ENCODE measurements around the gene CHMP3. TPM values are rescaled to one million over a fixed set of nuclear protein-coding genes. Genes with fewer than 3 reads are reported as not detected.
A peak's percentile ranks its signal among the peaks of the same experiment; 100 is the strongest.
"Not testable (repeated sequence)": the region's sequence is repeated elsewhere in the genome, so short reads cannot be mapped to it uniquely, and the experiment has no call there.

Gene CHMP3
- total RNA-seq (2014; rRNA removed; shearing (Covaris generic); ENCODE audit: low replicate concordance): 43.0 and 74.0 TPM in 2 replicates

DNA sequence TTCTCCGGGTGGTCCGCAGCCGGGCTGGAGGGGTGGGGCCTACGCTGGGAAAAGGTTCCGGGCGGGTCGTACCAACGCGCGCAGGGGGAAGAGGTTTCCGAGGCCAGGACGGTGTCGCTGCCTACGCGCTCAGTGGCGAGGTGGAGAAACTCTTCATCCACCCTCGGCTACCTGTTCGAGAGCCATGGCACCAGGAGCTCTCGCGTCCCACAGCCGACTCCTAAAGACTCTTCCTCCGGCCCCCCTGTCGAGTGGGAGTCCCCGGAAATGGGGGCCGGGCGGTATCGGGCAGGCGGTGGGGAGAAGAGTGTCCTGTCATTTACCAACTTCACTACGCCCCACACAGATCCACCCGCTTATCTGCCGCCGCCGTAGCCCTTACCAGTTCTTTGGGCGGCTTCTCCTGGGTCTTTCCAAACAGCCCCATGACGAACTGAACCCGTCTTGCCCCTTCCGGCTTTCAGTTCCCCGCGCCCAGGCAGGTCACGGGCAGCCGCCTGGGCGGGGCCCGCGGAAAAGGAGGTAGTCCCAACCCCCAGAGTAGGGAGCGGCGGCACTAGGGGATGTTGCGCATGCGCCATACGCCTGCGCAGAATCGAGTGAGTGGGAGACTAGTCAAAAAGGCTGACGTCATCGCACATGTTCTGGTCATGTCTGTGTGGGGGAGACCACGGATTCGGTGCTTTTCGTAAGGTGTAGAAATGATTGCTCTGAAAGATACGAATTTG, at the start of gene CHMP3:
TSS of gene CHMP3 (minus strand) at position 522 of the 728 bp plus-strand sequence. CDS start at position 427, 95 bp downstream.
- peak; percentile 96 for DNase-seq (ENCODE audit: low read depth)
- in situ Hi-C loops (cut with HindIII; ENCODE audit: low pct_unique_long_range_greater_than_20kb, low sequenced_read_pairs): no loop called here

DNA sequence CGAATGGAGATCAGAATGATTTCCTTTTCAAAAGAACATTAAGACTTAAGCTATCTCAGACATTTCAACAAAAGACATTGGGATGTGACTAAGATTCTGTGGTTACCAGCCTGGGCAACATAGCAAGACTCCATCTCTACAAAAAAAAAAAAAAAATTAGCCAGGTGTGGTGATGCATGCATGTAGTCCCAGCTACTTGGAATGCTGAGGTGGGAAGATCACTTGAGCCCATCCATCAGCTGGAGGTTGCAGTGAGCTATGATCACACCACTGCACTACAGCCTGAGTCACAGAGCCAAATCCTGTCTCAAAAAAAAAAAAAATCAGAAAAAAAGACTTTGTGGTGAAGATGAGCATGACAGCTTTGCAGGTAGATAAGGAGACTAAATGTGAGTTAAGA, 47.6 kb upstream of the CHMP3 start:
- DNase-seq (ENCODE audit: low read depth): no peak
- in situ Hi-C loops (cut with HindIII; ENCODE audit: low pct_unique_long_range_greater_than_20kb, low sequenced_read_pairs): loop anchor here (10.0 kb wide), 1 partner anchor 116 kb away; no protein-coding TSS in a partner anchor

DNA sequence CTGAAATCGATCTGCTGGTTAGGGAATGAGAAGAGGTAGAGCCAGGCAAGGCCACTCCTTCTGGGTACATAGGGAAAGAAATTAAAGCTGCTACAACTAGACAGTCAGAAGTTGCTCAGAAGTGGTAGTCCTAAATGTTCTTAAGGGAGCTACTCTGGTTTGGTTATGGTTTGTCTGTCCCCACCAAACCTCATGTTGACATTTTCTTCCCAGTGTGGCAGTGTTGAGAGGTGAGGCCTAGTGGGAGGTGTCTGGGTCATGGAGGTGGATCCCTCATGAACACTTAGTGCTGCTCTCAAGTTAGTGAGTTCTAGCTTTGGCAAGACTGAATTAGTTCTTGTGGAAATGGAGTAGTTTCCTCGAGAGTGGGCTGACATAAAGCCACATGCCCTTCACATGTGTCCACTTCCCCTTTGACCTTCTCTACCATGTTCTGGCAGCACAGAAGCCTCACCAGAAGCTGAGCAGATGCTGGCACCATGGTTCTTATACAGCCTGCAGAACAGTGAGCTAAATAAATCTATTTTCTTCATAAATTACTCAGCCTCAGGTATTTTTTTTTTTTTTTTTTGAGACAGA, 45.7 kb upstream of the CHMP3 start:
- no peak for DNase-seq (ENCODE audit: low read depth)
- in situ Hi-C loops (cut with HindIII; ENCODE audit: low pct_unique_long_range_greater_than_20kb, low sequenced_read_pairs): no loop called here

DNA sequence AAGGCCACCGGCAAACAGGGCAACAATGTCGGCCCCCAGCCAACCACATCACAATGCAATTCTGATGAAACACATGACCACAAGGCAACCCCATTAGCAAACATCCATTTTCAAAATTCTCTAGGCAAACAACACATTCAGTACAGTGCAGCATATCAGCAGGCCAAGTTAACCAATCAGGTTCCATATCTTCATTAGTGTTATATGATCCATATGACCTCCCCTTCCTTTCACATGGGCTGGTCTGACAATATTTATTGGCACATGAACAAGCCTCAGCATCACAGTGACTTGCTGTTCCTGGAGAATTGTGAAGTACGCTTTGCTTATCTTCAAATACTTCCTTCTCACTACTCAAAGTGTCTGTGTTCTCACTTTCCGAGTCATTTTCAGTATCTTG, 40.7 kb upstream of the CHMP3 start:
- DNase-seq (ENCODE audit: low read depth): no peak
- in situ Hi-C loops (cut with HindIII; ENCODE audit: low pct_unique_long_range_greater_than_20kb, low sequenced_read_pairs): no loop called here

DNA sequence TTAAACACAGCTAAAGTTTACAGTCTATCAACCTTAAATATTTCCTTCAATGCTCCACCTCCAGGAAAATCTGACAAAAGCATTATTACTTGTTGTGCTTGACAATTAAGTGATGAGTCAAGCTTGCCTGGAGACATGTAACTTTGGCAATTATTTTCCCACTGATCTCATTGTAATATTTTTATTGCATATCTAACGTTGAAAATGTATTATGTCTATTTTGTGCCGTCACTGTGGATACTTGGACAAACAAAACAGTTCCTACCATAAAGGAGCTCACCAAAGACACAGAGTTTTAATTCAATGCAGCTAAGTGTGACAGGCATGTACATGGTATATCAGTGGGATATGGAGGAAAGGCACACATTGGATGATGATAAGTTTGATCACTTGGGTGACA, 35.7 kb upstream of the CHMP3 start:
- in situ Hi-C loops (cut with HindIII; ENCODE audit: low pct_unique_long_range_greater_than_20kb, low sequenced_read_pairs): no loop called here
- no peak for DNase-seq (ENCODE audit: low read depth)

DNA sequence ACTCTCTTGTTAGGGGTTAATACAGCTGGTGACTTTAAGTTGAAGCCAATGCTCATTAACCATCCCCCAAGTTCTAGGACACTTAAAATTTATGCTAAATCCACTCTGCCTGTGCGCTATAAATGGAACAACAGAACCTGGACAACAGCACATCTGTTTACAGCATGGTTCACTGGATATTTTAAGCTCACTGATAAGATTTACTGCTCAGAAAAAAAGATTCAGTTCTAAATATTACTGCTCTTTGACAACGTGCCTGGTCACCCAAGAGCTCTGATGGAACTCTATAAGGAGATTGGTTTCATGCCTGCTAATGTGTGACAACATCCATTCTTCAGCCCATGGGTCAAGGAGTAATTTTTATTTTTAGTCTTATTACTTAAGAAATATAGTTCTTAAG, 32.9 kb upstream of the CHMP3 start:
- in situ Hi-C loops (cut with HindIII; ENCODE audit: low pct_unique_long_range_greater_than_20kb, low sequenced_read_pairs): no loop called here
- DNase-seq (ENCODE audit: low read depth): no peak

DNA sequence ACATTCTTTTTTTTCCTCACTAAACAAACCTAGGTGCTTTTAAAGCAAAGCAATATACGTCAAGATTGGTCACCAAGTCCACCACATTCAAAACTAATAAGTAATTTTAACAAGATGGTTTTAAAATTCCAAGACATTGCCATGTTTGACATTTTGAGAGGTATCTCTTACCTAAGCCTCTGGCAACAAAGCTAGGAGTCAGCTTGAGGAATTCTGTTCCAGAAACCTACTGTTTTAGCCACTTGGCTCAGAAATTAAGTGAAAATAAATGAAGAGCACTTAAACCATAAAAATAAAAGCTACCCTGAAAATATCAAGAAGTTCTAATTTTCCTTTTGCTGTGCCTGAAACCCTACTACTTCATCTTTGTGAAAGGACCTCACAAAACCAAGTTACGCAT, 30.0 kb upstream of the CHMP3 start:
- no peak for DNase-seq (ENCODE audit: low read depth)
- in situ Hi-C loops (cut with HindIII; ENCODE audit: low pct_unique_long_range_greater_than_20kb, low sequenced_read_pairs): no loop called here

DNA sequence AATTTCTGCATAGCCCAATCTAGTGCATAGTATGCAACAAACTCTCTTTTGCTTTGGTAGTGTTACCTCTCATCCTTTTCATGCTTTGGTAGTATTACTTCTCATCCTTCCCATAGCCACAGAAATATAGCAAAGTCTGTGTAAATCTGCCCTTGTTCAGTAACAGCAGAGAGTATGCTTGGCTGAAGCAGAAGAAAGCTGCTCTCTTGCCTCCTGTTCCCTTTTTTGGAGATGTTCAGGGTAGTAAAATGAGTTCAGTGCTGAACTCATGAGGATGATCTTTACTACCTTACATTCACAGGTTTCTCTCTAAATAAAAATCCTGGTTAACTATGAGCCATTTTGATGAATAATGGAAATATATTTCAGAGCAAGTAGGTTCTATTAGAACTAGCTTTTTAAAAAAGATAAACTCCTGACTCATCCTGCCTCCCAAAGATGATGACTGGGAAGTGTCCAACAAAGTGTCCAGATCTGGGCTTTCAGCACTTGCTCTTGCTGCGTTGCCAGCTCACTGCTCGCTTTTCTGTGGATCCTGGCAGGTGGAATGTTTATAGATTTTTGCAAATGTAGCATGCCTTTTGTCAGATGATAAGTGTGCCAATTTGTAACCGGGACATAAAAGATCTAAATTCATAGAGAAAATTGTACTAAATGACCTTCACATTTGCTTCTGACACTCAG, 29.4 kb upstream of the CHMP3 start:
- in situ Hi-C loops (cut with HindIII; ENCODE audit: low pct_unique_long_range_greater_than_20kb, low sequenced_read_pairs): no loop called here
- DNase-seq (ENCODE audit: low read depth): no peak

DNA sequence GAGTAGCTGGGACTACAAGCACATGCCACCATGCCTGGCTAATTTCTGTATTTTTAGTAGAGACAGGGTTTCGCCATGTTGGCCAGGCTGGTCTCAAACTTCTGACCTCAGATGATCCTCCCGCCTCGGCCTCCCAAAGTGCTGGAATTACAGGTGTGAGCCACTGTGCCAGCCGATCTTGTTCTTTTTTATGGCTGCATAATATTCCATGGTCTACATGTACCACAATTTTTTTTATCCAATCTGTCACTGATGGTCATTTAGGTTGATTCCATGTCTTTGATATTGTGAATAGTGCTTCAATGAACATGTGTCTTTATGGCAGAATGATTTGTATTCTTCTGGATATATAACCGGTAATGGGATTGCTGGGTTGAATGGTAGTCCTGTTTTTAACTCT, 26.5 kb upstream of the CHMP3 start:
- DNase-seq (ENCODE audit: low read depth); in situ Hi-C loops (cut with HindIII; ENCODE audit: low pct_unique_long_range_greater_than_20kb, low sequenced_read_pairs): not testable (repeated sequence)

DNA sequence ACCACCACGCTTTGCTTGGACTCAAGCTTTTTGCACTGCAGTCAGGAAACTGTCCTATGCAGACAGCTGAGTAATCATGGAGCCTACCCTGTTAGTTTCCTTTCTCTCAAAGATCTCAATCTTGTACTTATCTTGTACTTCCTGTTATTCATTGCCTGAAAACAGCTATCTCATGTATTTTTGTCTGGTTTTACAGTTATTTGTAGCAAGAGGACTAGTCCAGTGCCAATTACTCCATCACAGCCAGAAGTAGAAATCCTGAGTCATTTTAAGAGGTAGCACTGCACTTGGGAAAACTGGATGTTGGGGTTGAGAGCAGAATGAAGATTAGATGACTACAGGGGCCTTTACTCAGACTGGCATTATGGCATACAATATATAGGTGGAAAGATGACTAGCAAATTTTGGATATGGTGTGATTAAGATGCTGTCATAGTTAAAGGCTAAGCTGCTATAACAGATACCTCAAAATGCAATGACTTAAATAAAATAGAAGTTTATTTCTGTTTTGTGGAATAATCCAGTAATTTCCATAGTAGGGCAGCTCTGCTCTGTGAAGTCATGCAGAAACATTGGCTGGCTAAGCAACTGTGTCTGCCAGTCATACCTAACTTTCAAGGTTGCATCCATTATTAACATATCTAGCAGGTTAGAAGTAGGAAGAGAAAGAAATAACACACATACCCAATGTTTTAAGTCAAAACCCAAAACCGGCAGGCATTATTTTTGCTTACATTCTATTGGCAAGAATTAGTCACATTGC, 21.1 kb upstream of the CHMP3 start:
- in situ Hi-C loops (cut with HindIII; ENCODE audit: low pct_unique_long_range_greater_than_20kb, low sequenced_read_pairs): no loop called here

DNA sequence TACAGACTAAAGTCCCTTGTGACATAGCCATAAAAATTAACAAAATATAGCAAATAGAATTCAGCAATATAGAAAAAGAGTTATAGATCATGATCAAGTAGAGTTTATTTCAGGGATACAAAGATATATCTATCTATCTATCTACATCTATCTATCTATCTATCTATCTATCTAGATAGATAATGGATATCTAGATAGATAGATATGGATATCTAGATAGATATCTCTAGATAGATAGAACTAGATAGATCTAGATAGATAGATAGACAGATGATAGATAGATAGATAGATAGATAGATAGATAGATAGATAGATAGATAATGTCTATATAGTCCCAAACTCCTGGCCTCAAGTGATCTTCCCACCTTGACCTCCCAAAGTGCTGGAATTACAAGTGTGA, 17.3 kb upstream of the CHMP3 start:
- DNase-seq (ENCODE audit: low read depth): no peak
- in situ Hi-C loops (cut with HindIII; ENCODE audit: low pct_unique_long_range_greater_than_20kb, low sequenced_read_pairs): no loop called here

More for the DNA sequence above, 21.1 kb upstream of the CHMP3 start:
- no peak for DNase-seq (ENCODE audit: low read depth)

DNA sequence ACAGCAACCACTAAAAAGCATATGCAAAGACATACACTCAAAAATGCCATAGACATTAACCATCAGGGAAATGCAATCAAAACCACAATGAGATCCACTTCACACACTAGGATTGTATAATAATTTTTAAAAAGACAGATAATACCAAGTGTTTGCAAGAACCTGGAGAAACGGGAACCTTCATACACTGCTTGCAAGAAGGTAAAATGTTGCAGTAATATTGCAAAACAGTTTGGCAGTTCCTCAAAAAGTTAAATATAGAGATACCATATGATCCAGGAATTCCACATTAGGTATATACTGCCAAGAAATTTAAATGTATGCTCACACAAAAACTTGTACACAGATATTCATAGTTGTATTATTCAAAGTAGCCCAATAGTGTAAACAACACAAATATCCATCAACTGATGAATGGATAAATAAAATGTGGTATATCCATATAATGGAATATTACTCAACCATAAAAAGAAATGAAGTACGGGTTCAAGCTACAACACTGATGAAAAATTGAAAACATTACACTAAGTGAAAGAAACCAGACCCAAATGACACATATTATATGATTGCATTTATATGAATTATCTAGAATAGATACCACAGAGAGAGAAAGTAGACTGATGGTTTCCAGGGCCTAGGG, 14.7 kb upstream of the CHMP3 start:
- no peak for DNase-seq (ENCODE audit: low read depth)
- in situ Hi-C loops (cut with HindIII; ENCODE audit: low pct_unique_long_range_greater_than_20kb, low sequenced_read_pairs): no loop called here

DNA sequence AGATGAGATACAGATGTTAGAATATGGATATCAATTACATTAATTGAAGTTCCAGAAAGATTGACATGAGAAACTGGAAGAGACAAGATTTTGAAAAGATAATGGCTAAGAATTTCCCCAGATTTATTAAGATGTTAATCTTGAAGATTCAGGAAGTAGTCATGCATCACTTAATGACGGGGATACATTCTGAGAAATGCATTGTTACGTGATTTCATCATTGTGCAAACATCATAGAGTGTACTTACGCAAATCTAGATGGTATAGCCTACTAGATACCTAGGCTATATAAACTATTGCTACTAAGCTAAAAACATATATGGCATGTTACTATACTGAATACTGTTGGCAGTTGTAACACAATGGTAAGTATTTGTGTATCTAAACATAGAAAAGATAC, 6.8 kb upstream of the CHMP3 start:
- no peak for DNase-seq (ENCODE audit: low read depth)
- in situ Hi-C loops (cut with HindIII; ENCODE audit: low pct_unique_long_range_greater_than_20kb, low sequenced_read_pairs): no loop called here

DNA sequence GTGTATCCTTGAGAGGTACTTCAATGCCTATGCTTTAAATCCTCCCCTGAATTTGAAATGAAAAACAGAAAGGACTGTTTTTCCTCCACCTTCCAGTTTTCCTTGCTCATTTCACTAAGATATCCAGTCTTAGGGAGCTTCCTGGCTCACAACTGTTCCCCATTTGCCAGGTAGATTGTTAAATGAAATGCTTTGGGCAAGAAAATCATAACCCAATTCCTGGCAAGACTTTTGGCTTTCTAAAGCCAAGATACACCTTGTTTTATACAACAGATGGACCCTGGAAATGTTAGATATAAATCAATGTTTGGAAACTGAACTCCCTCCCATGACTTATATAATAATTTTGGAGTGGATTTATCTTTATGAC, 3.6 kb upstream of the CHMP3 start:
- in situ Hi-C loops (cut with HindIII; ENCODE audit: low pct_unique_long_range_greater_than_20kb, low sequenced_read_pairs): no loop called here
- DNase-seq (ENCODE audit: low read depth): no peak

DNA sequence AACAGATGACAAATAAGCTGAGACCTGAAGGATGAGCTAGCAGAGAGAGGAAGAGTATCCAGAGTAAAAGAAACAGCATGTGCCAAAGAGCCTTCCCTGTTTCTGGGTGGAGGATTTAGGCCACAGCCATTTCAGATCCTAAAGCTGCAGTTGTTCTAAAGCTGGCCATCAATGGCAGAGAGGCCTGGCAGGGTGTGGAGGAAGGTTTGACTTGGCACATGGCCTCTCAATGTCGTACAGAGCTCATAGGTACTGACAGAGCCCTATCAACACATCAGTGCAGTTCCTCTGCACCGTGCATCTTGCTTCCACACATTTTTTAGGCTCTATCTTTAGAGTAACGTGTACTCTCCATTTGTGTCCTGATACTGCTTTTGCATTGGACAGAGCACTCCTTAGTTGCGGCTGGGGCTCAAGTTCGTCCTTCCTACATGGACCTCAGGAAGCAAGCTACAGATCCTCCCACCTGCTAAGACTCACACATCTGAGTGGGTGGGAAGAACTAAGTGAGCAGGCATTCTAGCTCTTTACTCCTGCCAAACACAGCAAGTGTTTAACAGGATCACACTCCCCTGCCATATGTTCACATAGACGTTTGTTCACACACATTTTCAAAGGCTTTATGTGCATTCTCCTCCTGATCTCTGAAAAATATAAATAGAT, 3.0 kb upstream of the CHMP3 start:
- no peak for DNase-seq (ENCODE audit: low read depth)
- in situ Hi-C loops (cut with HindIII; ENCODE audit: low pct_unique_long_range_greater_than_20kb, low sequenced_read_pairs): no loop called here

DNA sequence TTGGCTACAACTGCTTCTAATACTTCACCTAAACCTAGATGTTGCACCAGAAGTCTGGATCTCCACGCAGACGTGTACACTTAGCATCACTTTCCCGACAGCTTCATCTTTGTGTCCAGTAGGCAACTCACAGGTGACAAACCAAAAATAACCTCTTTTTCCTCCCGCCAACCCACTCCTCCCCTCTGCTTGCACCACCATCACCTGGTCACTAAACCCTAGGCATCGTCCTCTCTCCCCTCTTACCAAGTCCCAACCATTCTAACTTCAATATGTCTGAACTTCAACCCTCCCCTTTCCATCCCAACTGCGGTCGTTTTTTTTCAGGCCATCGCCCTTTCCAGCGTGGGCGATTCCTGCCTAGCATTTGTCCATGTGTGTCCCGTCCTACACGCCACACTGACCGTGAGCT, 413 bp upstream of the CHMP3 start:
- DNase-seq (ENCODE audit: low read depth): no peak
- in situ Hi-C loops (cut with HindIII; ENCODE audit: low pct_unique_long_range_greater_than_20kb, low sequenced_read_pairs): no loop called here

DNA sequence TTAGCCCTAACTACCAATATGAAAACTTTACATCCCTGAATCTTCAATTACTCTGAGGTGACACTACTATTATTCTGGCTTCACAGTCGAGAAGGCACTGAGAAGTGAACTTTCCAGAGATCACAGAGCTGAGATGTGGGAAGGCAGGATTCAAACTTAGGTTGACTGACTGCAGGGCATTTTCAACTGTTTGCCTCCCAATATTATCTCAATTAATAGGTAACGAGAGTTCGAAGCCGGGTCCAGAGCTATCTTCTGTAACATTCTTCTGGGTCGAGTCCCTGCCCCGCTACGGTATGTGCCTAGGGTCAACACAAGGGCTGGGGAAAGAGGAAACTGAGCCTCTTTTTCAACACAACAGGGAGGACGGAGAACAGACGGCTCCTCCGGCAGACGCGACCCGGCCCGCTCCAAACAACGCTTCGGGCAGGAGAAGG, 740 bp downstream of the CHMP3 start:
- in situ Hi-C loops (cut with HindIII; ENCODE audit: low pct_unique_long_range_greater_than_20kb, low sequenced_read_pairs): no loop called here
- DNase-seq (ENCODE audit: low read depth): no peak

DNA sequence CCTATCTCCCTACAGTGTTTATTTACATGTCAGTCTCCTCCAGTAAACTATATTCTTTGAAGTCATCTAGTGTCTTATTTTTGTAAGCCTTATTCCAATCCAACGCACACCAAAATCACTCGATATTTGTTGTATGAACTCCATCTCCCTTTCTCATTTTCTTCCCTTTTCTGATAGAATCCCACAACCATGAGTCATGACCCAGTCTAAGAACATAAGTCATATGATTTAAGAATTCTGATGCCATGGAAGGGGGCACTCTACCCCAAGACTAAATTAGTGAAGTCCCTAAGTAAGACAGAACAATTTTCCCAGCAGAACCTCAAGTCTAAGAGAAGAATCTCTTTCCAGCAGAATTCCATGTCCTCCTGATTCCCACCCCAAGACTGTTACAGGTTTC, 5.4 kb downstream of the CHMP3 start:
- in situ Hi-C loops (cut with HindIII; ENCODE audit: low pct_unique_long_range_greater_than_20kb, low sequenced_read_pairs): no loop called here
- no peak for DNase-seq (ENCODE audit: low read depth)

Data from Caki2 (cell line).